Left cardiac atrium (tissue), 4 donors: Measurements from ENCODE around the gene PPP1R12B. TPM values are rescaled to one million over a fixed set of nuclear protein-coding genes. Genes with fewer than 3 reads are reported as not detected.
A peak's percentile ranks its signal among the peaks of the same experiment; 100 is the strongest.
"Not testable (repeated sequence)": the region's sequence is repeated elsewhere in the genome, so short reads cannot be mapped to it uniquely, and the experiment has no call there.

Experiments used
- ATAC-seq, 2 donors: fragments of 200-7000 bp; cut with Tn5 transposase; one replicate each; pipeline ENCODE4 v1.9.1; 2020; ENCODE audit warnings: mild to moderate bottlenecking in 2 of 2, moderate library complexity in 2 of 2
- DNase-seq: peaks from one replicate; pipeline ENCODE4 v3.0.0-alpha.2; 2020
- intact Hi-C, 2 donors: fragments of 100-400 bp; cut with DNase I; formaldehyde crosslinking; loops; one replicate each; pipeline versions ENCODE4 v1.14.1 to v1.15.1; 2022 to 2023
- total RNA-seq, 2 donors: library from RNA; stranded (reverse); fragmentation: NEBNext Ultra II Directional; extraction: Animal tissue kit (Norgen Biotek cat#: 25700); gene quantifications; one replicate each; pipeline ENCODE4 v1.2.1, GENCODE V29; 2021
- donor health status: DM: no; HTN: yes; CAD: no.
- donor health status: DM: no; HTN: yes; CAD: no; lungs with severe emphysema.
- donor health status: DM: yes; HTN: yes; CAD: no.
- donor health status: Dilated cardiomyopathy.

Gene PPP1R12B
- total RNA-seq, 2 donors from 2014 or later, result 416 to 465 TPM

GRCh38 chr1:202324646-202325045, 23.9 kb upstream of the PPP1R12B start:
- no peak for DNase-seq
- intact Hi-C loops, result loop anchor here in 1 of 2 donors (10.0 kb wide), 1 partner anchor 380 kb away; no protein-coding TSS in a partner anchor
- no peak for ATAC-seq

- ATAC-seq (no peak), DNase-seq (no peak)
- intact Hi-C loops, result loop anchor here in 1 of 2 donors (10.0 kb wide), 1 partner anchor 375 kb away; no protein-coding TSS in a partner anchor
These were observed 18.6 kb upstream of the PPP1R12B start for GRCh38 chr1:202329891-202330290.

- DNase-seq (no peak), ATAC-seq (no peak)
- intact Hi-C loops, result no loop called here
These were observed 14.6 kb upstream of the PPP1R12B start for GRCh38 chr1:202333861-202334260.

- ATAC-seq (no peak), DNase-seq (no peak)
- intact Hi-C loops, result loop anchor here in 1 of 2 donors (5.0 kb wide), 1 partner anchor 118 kb away; no protein-coding TSS in a partner anchor
These were observed 4.7 kb upstream of the PPP1R12B start for GRCh38 chr1:202343652-202344349.

- DNase-seq, result no peak
- intact Hi-C loops, result no loop called here
- no peak for ATAC-seq
These were observed 442 bp upstream of the PPP1R12B start for GRCh38 chr1:202348005-202348508.

GRCh38 chr1:202349206-202349928, 868 bp downstream of the PPP1R12B start:
- ATAC-seq, result peak in 1 of 2 donors; percentile 29
- DNase-seq, result peak; percentile 30
- intact Hi-C loops, result no loop called here

GRCh38 chr1:202351725-202352124, 3.2 kb downstream of the PPP1R12B start:
- ATAC-seq (no peak), DNase-seq (no peak)
- intact Hi-C loops, result no loop called here

- DNase-seq, intact Hi-C loops, ATAC-seq: not testable (repeated sequence)
These were observed 4.2 kb downstream of the PPP1R12B start for GRCh38 chr1:202352583-202353197.

- no peak for ATAC-seq
- DNase-seq, result no peak
- intact Hi-C loops, result no loop called here
These were observed 7.5 kb downstream of the PPP1R12B start for GRCh38 chr1:202355944-202356553.

- DNase-seq (no peak), ATAC-seq (no peak)
- intact Hi-C loops, result no loop called here
These were observed 9.0 kb downstream of the PPP1R12B start for GRCh38 chr1:202357506-202357905.

GRCh38 chr1:202361224-202361623, 12.7 kb downstream of the PPP1R12B start:
- DNase-seq (no peak), ATAC-seq (no peak)
- intact Hi-C loops, result no loop called here

GRCh38 chr1:202361701-202362100, 13.2 kb downstream of the PPP1R12B start:
- ATAC-seq (no peak), DNase-seq (no peak)
- intact Hi-C loops, result no loop called here

- DNase-seq, result no peak
- ATAC-seq, result no peak
These were observed 13.7 kb downstream of the PPP1R12B start for GRCh38 chr1:202362212-202362611.

GRCh38 chr1:202365092-202365815, 16.8 kb downstream of the PPP1R12B start:
- no peak for DNase-seq
- intact Hi-C loops, result no loop called here
- peak; percentile 57 to 58 for ATAC-seq

More at GRCh38 chr1:202362212-202362611, 13.7 kb downstream of the PPP1R12B start:
- intact Hi-C loops, result no loop called here

GRCh38 chr1:202367271-202367670, 18.8 kb downstream of the PPP1R12B start:
- DNase-seq (no peak), ATAC-seq (no peak)
- intact Hi-C loops, result no loop called here

GRCh38 chr1:202370906-202371305, 22.4 kb downstream of the PPP1R12B start:
- DNase-seq, ATAC-seq, intact Hi-C loops: not testable (repeated sequence)

- intact Hi-C loops, result no loop called here
- ATAC-seq (no peak), DNase-seq (no peak)
These were observed 25.6 kb downstream of the PPP1R12B start for GRCh38 chr1:202374099-202374498.

- ATAC-seq, intact Hi-C loops: not testable (repeated sequence)
These were observed 26.7 kb downstream of the PPP1R12B start for GRCh38 chr1:202375175-202375574.

GRCh38 chr1:202376247-202376646, 27.7 kb downstream of the PPP1R12B start:
- intact Hi-C loops, result no loop called here
- DNase-seq (no peak), ATAC-seq (no peak)

More at GRCh38 chr1:202375175-202375574, 26.7 kb downstream of the PPP1R12B start:
- not testable (repeated sequence) for DNase-seq
